BLaER1 treated with 17β-estradiol and CSF1 and Interleukin-3, amounts not matched to agents 10 nM and 100 nM (cell line): ENCODE results near the gene STEAP3.

ENCODE experiments used
- H3K27ac ChIP-seq, 11 experiments: shearing (Covaris generic); formaldehyde crosslinking; 2 replicates each; pipeline ENCODE4 v1.8.1; 2022
- H3K27me3 ChIP-seq, 11 experiments: shearing (Covaris generic); formaldehyde crosslinking; 2 replicates each; pipeline ENCODE4 v1.8.1; 2022
- H3K36me3 ChIP-seq, 11 experiments: shearing (Covaris generic); formaldehyde crosslinking; 2 replicates each; pipeline ENCODE4 v1.8.1; 2022
- H3K4me1 ChIP-seq, 10 experiments: shearing (Covaris generic); formaldehyde crosslinking; 2 replicates each; pipeline ENCODE4 v1.8.1; 2022
- H3K4me2 ChIP-seq, 11 experiments: shearing (Covaris generic); formaldehyde crosslinking; 2 replicates each; pipeline ENCODE4 v1.8.1; 2022
- H3K4me3 ChIP-seq, 10 experiments: shearing (Covaris generic); formaldehyde crosslinking; 2 replicates each; pipeline ENCODE4 v1.8.1; 2022
- H3K9ac ChIP-seq, 11 experiments: shearing (Covaris generic); formaldehyde crosslinking; 2 replicates each; pipeline ENCODE4 v1.8.1; 2022
- H3K9me3 ChIP-seq, 11 experiments: shearing (Covaris generic); formaldehyde crosslinking; replicated peaks in 1 of 11; 2 replicates each; pipeline ENCODE4 v1.8.1; 2022
- H4K20me1 ChIP-seq, 11 experiments: shearing (Covaris generic); formaldehyde crosslinking; 2 replicates each; pipeline ENCODE4 v1.8.1; 2022
- Cebpa-rat ChIP-seq, 11 experiments: shearing (Covaris generic); IDR thresholded peaks; 2 replicates each; pipeline ENCODE4 v1.8.1; 2022

The STEAP3 gene

GRCh38 chr2:119311371-119311770 is 87.7 kb downstream of the STEAP3 start:
- TF ChIP-seq Cebpa-rat (IDR thresholded peaks at IDR 0.05), result no peak
- no peak overlapping the region for H3K27ac ChIP-seq
- H4K20me1 ChIP-seq, result no peaks in the 10 kb centered on the region
- peaks cover 0 to 5% (median 0%) of the 10 kb centered on the region in 11 experiments; a peak in 2 of 22 replicates for H3K36me3 ChIP-seq
- H3K27me3 ChIP-seq, result no peaks in the 10 kb centered on the region
- no peak overlapping the region for H3K4me2 ChIP-seq
- H3K4me3 ChIP-seq, result no peak overlapping the region
- 0 out of 20 replicates have a peak, but pooled peaks cover 0 to 5% (median 0%) of the 10 kb centered on the region in 10 experiments for H3K4me1 ChIP-seq
- H3K9ac ChIP-seq, result peak overlapping the region in 1 of 11 experiments; percentile 21; a peak in 1 of 22 replicates
- no peaks in the 10 kb centered on the region; a peak in 1 of 22 replicates for H3K9me3 ChIP-seq

GRCh38 chr2:119311831-119312230 is 88.2 kb downstream of the STEAP3 start:
- Histone ChIP-seq H3K27ac (no peak overlapping the region), H3K4me1 (0 out of 20 replicates have a peak, but pooled peaks cover 0 to 5% (median 0%) of the 10 kb centered on the region in 10 experiments), H3K36me3 (peaks cover 0 to 5% (median 0%) of the 10 kb centered on the region in 11 experiments; a peak in 2 of 22 replicates), H3K27me3 (no peaks in the 10 kb centered on the region), H3K4me3 (no peak overlapping the region), H3K9ac (peak overlapping the region in 1 of 11 experiments; percentile 21; a peak in 1 of 22 replicates), H3K9me3 (no peaks in the 10 kb centered on the region; a peak in 1 of 22 replicates), H4K20me1 (no peaks in the 10 kb centered on the region), H3K4me2 (no peak overlapping the region)
- TF ChIP-seq Cebpa-rat (IDR thresholded peaks at IDR 0.05), result no peak
